ENCODE data around the gene EPS15. TPM values are rescaled to one million over a fixed set of nuclear protein-coding genes. Genes with fewer than 3 reads are reported as not detected.

The EPS15 gene
- total and polyA plus RNA-seq, 9 of the 15 experiments (the other 6 are each of a cell fraction or from before 2014, with no cell fraction given) = 23.1 to 69.0 (median 41.7) TPM

DNA sequence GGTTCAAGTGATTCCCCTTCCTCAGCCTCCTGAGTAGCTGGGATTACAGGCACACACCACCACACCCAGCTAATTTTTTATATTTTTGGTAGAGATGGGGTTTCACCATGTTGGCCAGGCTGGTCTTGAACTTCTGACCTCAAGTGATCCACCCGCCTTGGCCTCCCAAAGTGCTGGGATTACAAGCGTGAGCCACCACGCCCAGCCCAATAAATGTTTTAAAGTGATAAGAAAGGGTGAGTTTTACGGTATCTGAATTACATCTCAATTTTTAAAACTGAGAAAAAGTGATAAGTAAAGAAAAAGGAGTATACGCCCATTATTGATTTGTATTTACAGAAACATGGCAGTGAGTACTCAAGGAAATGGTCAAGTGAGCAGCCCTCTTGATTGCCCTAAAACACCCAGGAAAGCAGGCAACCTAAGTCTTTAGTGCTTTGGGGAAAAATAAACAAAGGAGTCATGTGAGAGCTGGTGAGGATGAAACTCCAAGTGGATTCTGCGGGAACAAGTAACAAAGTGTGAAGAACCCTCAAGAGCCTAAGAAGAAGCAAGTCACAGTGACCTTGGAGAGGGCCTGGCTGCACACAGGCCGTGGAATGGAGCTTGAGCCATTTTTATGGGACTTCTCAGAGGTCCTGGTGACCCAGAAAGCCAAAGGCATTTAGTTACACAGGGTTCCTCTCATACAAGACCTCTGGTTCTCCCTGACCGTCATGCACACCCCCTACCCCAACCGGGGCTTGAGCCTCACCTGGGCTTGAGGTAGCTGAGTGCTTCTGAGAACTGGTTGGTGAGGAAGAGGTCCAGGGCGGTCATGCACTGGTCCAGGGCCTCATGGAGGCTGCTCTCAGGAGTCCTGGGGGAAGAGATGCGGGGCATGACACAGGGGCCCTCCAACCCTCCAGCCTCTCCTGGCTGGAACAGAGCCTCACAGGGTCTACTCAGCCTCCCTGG is 197.8 kb downstream of the EPS15 start (continued):
- TF ChIP-seq JUNB (CRISPR knock-in tag; conservative IDR thresholded peaks at IDR 0.05) (no peak), ESRRB (CRISPR knock-in tag; IDR thresholded peaks at IDR 0.05; ENCODE audit: borderline replicate concordance) (no peak), HNRNPLL (IDR thresholded peaks at IDR 0.05; ENCODE audit: low read depth, low read length, poor library complexity, severe bottlenecking) (peak; percentile 22), CBFA2T3 (IDR thresholded peaks at IDR 0.05) (peak; percentile 48), ADNP (tag; IDR thresholded peaks at IDR 0.05) (peak; percentile 89), ZNF696 (CRISPR knock-in tag; conservative IDR thresholded peaks at IDR 0.05) (no peak), ZNF589 (CRISPR knock-in tag; IDR thresholded peaks at IDR 0.05; ENCODE audit: low read depth) (no peak), FOXA3 (CRISPR knock-in tag; conservative IDR thresholded peaks at IDR 0.05 in 1 of 2, IDR thresholded peaks at IDR 0.05 in 1 of 2) (0 out of 4 replicates have a peak, but pooled peaks of 1 of the 2 experiments have one; percentile 17), STAG1 (CRISPR knock-in tag; IDR thresholded peaks at IDR 0.05; ENCODE audit: borderline replicate concordance) (no peak), ARID1B (IDR thresholded peaks at IDR 0.05) (peak; percentile 26; the same call in 1 of the 2 replicates)
- TF ChIP-seq, protein P1, sequence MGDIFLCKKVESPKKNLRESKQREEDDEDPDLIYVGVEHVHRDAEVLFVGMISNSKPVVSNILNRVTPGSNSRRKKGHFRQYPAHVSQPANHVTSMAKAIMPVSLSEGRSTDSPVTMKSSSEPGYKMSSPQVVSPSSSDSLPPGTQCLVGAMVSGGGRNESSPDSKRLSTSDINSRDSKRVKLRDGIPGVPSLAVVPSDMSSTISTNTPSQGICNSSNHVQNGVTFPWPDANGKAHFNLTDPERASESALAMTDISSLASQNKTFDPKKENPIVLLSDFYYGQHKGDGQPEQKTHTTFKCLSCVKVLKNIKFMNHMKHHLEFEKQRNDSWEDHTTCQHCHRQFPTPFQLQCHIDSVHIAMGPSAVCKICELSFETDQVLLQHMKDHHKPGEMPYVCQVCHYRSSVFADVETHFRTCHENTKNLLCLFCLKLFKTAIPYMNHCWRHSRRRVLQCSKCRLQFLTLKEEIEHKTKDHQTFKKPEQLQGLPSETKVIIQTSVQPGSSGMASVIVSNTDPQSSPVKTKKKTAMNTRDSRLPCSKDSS (IDR thresholded peaks at IDR 0.05; ENCODE audit: low read depth, partially characterized antibody) = no peak
- TF ChIP-seq, protein P2, sequence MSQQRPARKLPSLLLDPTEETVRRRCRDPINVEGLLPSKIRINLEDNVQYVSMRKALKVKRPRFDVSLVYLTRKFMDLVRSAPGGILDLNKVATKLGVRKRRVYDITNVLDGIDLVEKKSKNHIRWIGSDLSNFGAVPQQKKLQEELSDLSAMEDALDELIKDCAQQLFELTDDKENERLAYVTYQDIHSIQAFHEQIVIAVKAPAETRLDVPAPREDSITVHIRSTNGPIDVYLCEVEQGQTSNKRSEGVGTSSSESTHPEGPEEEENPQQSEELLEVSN (IDR thresholded peaks at IDR 0.05; ENCODE audit: borderline replicate concordance in 1 of 2, extremely low read depth in 1 of 2, insufficient read depth in 1 of 2, insufficient read length in 1 of 2, low read depth in 1 of 2, low read length in 1 of 2, poor library complexity in 1 of 2, severe bottlenecking in 1 of 2) = peak in 1 of 2 experiments; percentile 26

Measured in K562 (cell line).